Naive thymus-derived CD8-positive, alpha-beta T cell (primary cell): ENCODE results near the gene NXN. TPM values are rescaled to one million over a fixed set of nuclear protein-coding genes. Genes with fewer than 3 reads are reported as not detected.
"Not testable (repeated sequence)": the region's sequence is repeated elsewhere in the genome, so short reads cannot be mapped to it uniquely, and the experiment has no call there.

ENCODE experiments used
- ATAC-seq, 2 donors: fragments of 150-1000 bp; cut with Tn5 transposase in 1 of 2; sonication (Bioruptor Pico), chemical (Tn5 transposase) in 1 of 2; 1 replicate in 1 of 2; 2 replicates in 1 of 2; pipeline ENCODE4 v1.10.0; 2021; ENCODE audit warnings: mild to moderate bottlenecking in 2 of 2, moderate library complexity in 2 of 2
- POLR2A ChIA-PET: fragments of 350-600 bp; sonication (Branson Sonifier 250); formaldehyde crosslinking; loops from one replicate; lab custom pipeline; 2021; ENCODE audit warnings: antibody characterized with exemption; lab: Charles Lee
- DNase-seq, 10 donors: peaks; one replicate each; pipeline versions ENCODE4 v3.0.0 to v3.0.0-alpha.2; 2020 to 2022
- H3K27ac Mint-ChIP-seq, 10 donors: one replicate each; pipeline ENCODE4 v1.8.0; 2020 to 2022; ENCODE audit warnings: mild to moderate bottlenecking in 10 of 10, mixed read lengths in 10 of 10, moderate library complexity in 4 of 10, inconsistent platforms in 1 of 10
- H3K27me3 Mint-ChIP-seq, 5 donors: one replicate each; pipeline ENCODE4 v1.8.0; 2021 to 2022; ENCODE audit warnings: mixed read lengths in 5 of 5
- H3K36me3 Mint-ChIP-seq, 3 donors: one replicate each; pipeline ENCODE4 v1.8.0; 2020 to 2022; ENCODE audit warnings: mixed read lengths in 3 of 3, mild to moderate bottlenecking in 2 of 3, inconsistent platforms in 1 of 3
- H3K4me1 Mint-ChIP-seq, 4 donors: one replicate each; pipeline ENCODE4 v1.8.0; 2021 to 2022; ENCODE audit warnings: mixed read lengths in 4 of 4
- H3K4me3 Mint-ChIP-seq, 10 donors: one replicate each; pipeline ENCODE4 v1.8.0; 2020 to 2022; ENCODE audit warnings: mild to moderate bottlenecking in 10 of 10, mixed read lengths in 10 of 10, moderate library complexity in 6 of 10, inconsistent platforms in 1 of 10
- H3K9me3 Mint-ChIP-seq, 9 donors: one replicate each; pipeline ENCODE4 v1.8.0; 2020 to 2022; ENCODE audit warnings: mixed read lengths in 9 of 9, mild to moderate bottlenecking in 3 of 9, inconsistent platforms in 1 of 9, moderate library complexity in 1 of 9
- polyA plus RNA-seq, 3 donors: library from polyadenylated mRNA; unstranded; fragments of 300-500 nt; fragmentation: Illumina TruSeq; gene quantifications; one replicate each; pipeline ENCODE4 v1.2.3, GENCODE V29; 2021
- total RNA-seq, 8 experiments: library from RNA in 2 of 8; stranded (reverse) in 2 of 8; gene quantifications; one replicate each; pipeline ENCODE4 v1.2.3 and lab custom pipeline; 2021 to 2026

NXN gene
- total and polyA plus RNA-seq, 5 experiments from 2014 or later = 0.06 to 0.85 (median 0.49) TPM

- Mint-ChIP-seq H3K27me3 (peaks cover 1 to 44% (median 25%) of the 10 kb centered on the region in 5 donors), H3K9me3 (no peaks in the 10 kb centered on the region), H3K27ac (no peak overlapping the region), H3K4me1 (no peaks in the 10 kb centered on the region), H3K4me3 (no peak overlapping the region), H3K36me3 (no peaks in the 10 kb centered on the region)
- DNase-seq (no peak), ATAC-seq (no peak)
- POLR2A ChIA-PET = no interaction called here
Observed at GRCh38 chr17:916315-916714, 63.3 kb downstream of the NXN start.

DNA sequence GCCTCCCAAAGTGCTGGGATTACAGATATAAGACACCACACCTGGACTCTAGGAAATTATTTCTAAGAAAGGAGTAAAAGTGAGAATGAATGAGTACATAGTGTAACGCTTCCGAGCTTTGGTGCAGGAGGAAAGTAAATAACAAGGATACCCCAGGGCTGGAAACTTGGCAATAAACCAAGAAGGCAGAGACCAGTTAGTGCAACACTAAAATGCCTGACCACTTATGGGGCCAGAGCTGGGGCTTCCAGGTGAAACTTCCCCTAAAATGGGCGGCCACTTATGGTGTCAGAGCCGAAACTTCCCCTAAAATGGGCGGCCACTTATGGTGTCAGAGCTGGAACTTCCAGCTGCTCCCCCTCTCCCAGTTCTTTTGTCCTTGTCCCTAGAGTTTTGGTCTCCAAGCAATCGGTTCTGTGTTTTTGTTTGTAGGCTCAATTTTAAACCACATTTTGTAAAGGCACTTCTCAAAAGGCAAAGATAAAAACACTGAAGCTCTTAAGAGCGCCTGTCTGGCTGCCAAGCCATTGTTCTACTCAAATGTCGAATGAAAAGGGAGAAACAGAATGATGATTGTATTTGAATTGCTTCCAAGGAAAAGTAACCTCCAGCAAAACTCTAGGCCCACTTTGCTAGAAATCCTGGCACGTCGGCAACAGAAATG is 63.9 kb downstream of the NXN start:
- POLR2A ChIA-PET = no interaction called here
- H3K4me3 Mint-ChIP-seq = no peak overlapping the region
- H3K27ac Mint-ChIP-seq = no peak overlapping the region

DNA sequence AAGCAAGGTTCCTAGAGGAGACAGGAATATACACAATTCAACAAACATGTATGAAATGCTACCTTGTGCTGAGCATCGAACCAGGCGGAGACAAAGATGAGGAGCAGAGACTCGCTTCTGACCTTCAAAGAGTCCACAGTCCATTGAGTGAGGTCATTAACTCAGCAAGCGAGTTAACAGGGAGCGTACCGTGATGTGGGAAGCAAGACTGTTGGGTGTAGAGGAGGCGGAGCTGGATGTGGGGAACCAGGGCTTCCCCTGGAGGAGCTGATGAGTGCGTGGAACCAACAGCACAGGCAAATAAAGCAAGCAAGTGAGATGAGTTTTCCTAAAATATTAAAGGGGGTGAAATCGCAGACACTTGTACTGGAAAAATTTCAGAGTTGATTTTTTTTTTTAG is 65.0 kb downstream of the NXN start:
- no peaks in the 10 kb centered on the region for H3K36me3 Mint-ChIP-seq
- POLR2A ChIA-PET = no interaction called here
- H3K4me3 Mint-ChIP-seq = no peak overlapping the region
- H3K27ac Mint-ChIP-seq = no peak overlapping the region
- DNase-seq (no peak), ATAC-seq (no peak)
- no peaks in the 10 kb centered on the region for H3K9me3 Mint-ChIP-seq
- no peaks in the 10 kb centered on the region for H3K4me1 Mint-ChIP-seq
- peaks cover 1 to 32% (median 19%) of the 10 kb centered on the region in 5 donors for H3K27me3 Mint-ChIP-seq

More for the DNA sequence above, 63.9 kb downstream of the NXN start:
- H3K9me3 Mint-ChIP-seq = no peaks in the 10 kb centered on the region
- H3K4me1 Mint-ChIP-seq = no peaks in the 10 kb centered on the region
- no peak for ATAC-seq
- peaks cover 1 to 38% (median 25%) of the 10 kb centered on the region in 5 donors for H3K27me3 Mint-ChIP-seq
- DNase-seq = no peak
- no peaks in the 10 kb centered on the region for H3K36me3 Mint-ChIP-seq

DNA sequence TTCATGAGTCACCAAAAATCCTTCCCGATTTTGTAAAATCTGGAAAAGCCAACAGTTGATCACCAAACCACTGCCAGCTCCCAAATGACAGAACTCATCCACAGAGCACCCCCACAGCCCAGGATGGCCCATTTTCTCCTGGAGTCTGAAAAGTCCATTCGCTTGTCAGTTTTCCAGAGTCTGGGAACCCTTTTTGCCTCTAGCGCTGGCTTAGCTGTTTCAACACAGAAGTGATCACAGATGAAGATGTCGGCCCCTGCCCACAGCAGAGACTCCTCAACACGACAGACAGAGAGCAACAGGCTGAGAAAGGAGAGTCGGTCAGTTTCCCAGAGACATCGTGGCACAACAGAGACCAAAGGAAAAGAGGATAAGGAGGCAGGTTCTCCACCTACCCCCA is 66.4 kb downstream of the NXN start:
- ATAC-seq (no peak), DNase-seq (no peak)
- no peaks in the 10 kb centered on the region for H3K4me1 Mint-ChIP-seq
- H3K36me3 Mint-ChIP-seq = no peaks in the 10 kb centered on the region
- H3K4me3 Mint-ChIP-seq = no peak overlapping the region
- H3K27me3 Mint-ChIP-seq = peaks cover 1 to 34% (median 23%) of the 10 kb centered on the region in 5 donors
- no peak overlapping the region for H3K27ac Mint-ChIP-seq
- H3K9me3 Mint-ChIP-seq = no peaks in the 10 kb centered on the region
- POLR2A ChIA-PET = no interaction called here

- POLR2A ChIA-PET = no interaction called here
Observed at GRCh38 chr17:909642-910323, 69.8 kb downstream of the NXN start.

GRCh38 chr17:907725-908124 is 71.9 kb downstream of the NXN start:
- DNase-seq (no peak), ATAC-seq (no peak)
- Mint-ChIP-seq H3K9me3 (no peaks in the 10 kb centered on the region), H3K27ac (no peak overlapping the region), H3K4me3 (no peak overlapping the region), H3K4me1 (peaks cover 0 to 2% (median 0%) of the 10 kb centered on the region in 4 donors), H3K27me3 (peaks cover 12 to 47% (median 31%) of the 10 kb centered on the region in 5 donors), H3K36me3 (no peaks in the 10 kb centered on the region)
- POLR2A ChIA-PET = no interaction called here

More at GRCh38 chr17:909642-910323, 69.8 kb downstream of the NXN start:
- Mint-ChIP-seq H3K27me3 (peaks cover 8 to 40% (median 29%) of the 10 kb centered on the region in 5 donors), H3K9me3 (no peaks in the 10 kb centered on the region), H3K27ac (no peak overlapping the region), H3K4me1 (peaks cover 0 to 2% (median 0%) of the 10 kb centered on the region in 4 donors), H3K36me3 (no peaks in the 10 kb centered on the region), H3K4me3 (no peak overlapping the region)
- ATAC-seq (no peak), DNase-seq (no peak)

- POLR2A ChIA-PET, H3K36me3 Mint-ChIP-seq, H3K4me1 Mint-ChIP-seq, DNase-seq, ATAC-seq, H3K4me3 Mint-ChIP-seq, H3K9me3 Mint-ChIP-seq, H3K27ac Mint-ChIP-seq: not testable (repeated sequence)
- peaks cover 19 to 56% (median 37%) of the 10 kb centered on the region in 5 donors for H3K27me3 Mint-ChIP-seq
Observed at GRCh38 chr17:905708-906107, 73.9 kb downstream of the NXN start.

GRCh38 chr17:903691-904481 is 75.7 kb downstream of the NXN start:
- ATAC-seq = no peak
- POLR2A ChIA-PET = no interaction called here
- Mint-ChIP-seq H3K9me3 (no peaks in the 10 kb centered on the region), H3K4me3 (no peak overlapping the region), H3K36me3 (no peaks in the 10 kb centered on the region), H3K27ac (no peak overlapping the region), H3K4me1 (peaks cover 0 to 2% (median 0%) of the 10 kb centered on the region in 4 donors), H3K27me3 (peaks cover 25 to 66% (median 40%) of the 10 kb centered on the region in 5 donors)
- no peak for DNase-seq

GRCh38 chr17:902463-902862 is 77.1 kb downstream of the NXN start:
- H3K27me3 Mint-ChIP-seq = peaks cover 25 to 66% (median 47%) of the 10 kb centered on the region in 5 donors
- POLR2A ChIA-PET = no interaction called here
- no peak for ATAC-seq

DNA sequence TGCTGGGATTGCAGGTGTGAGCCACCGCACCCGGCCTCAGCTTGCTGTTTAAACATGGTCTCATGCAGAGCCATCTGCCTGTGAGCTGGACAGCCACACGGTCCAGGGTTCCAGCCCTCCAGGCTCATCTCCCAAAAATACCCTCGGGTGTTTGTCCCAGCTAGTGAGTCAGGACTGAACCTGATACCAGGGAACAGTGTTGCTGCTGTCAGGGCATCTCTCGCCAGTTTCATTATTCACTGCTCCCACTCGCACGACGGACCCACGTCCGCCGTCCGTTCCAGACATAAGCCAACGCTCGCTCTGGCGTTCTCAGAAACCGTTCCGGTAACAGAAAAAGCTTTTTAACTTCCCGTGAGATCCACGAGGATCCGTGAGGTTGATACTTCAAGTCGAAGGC is 77.6 kb downstream of the NXN start:
- no peak for DNase-seq
- ATAC-seq = no peak
- Mint-ChIP-seq H3K9me3 (no peaks in the 10 kb centered on the region), H3K27me3 (peaks cover 25 to 68% (median 47%) of the 10 kb centered on the region in 5 donors), H3K27ac (no peak overlapping the region), H3K4me3 (no peak overlapping the region), H3K36me3 (no peaks in the 10 kb centered on the region), H3K4me1 (peaks cover 0 to 4% (median 2%) of the 10 kb centered on the region in 4 donors)
- POLR2A ChIA-PET = no interaction called here

More at GRCh38 chr17:902463-902862, 77.1 kb downstream of the NXN start:
- DNase-seq = no peak
- Mint-ChIP-seq H3K27ac (no peak overlapping the region), H3K4me1 (peaks cover 0 to 2% (median 1%) of the 10 kb centered on the region in 4 donors), H3K9me3 (no peaks in the 10 kb centered on the region), H3K36me3 (no peaks in the 10 kb centered on the region), H3K4me3 (no peak overlapping the region)

- POLR2A ChIA-PET = interaction anchor here (0.6 kb wide), 2 partner anchors 190 to 586 kb away, joined by 3 to 4 read pairs; no protein-coding TSS in a partner anchor
- DNase-seq (no peak), ATAC-seq (no peak)
- H3K27me3 Mint-ChIP-seq = peaks cover 25 to 73% (median 51%) of the 10 kb centered on the region in 5 donors
- H3K4me1 Mint-ChIP-seq = peaks cover 0 to 4% (median 1%) of the 10 kb centered on the region in 4 donors
- no peaks in the 10 kb centered on the region for H3K9me3 Mint-ChIP-seq
- no peak overlapping the region for H3K4me3 Mint-ChIP-seq
- H3K36me3 Mint-ChIP-seq = no peaks in the 10 kb centered on the region
- H3K27ac Mint-ChIP-seq = no peak overlapping the region
Observed at GRCh38 chr17:901191-901950, 78.2 kb downstream of the NXN start.

- DNase-seq = no peak
- no peak for ATAC-seq
- Mint-ChIP-seq H3K27me3 (peaks cover 25 to 75% (median 52%) of the 10 kb centered on the region in 5 donors), H3K36me3 (no peaks in the 10 kb centered on the region), H3K9me3 (no peaks in the 10 kb centered on the region), H3K4me1 (peaks cover 0 to 4% (median 1%) of the 10 kb centered on the region in 4 donors), H3K27ac (no peak overlapping the region), H3K4me3 (no peak overlapping the region)
- POLR2A ChIA-PET = interaction anchor here (0.6 kb wide), 2 partner anchors 191 to 587 kb away, joined by 3 to 4 read pairs; no protein-coding TSS in a partner anchor
Observed at GRCh38 chr17:900336-900934, 79.1 kb downstream of the NXN start.
